Keratinocyte (primary cell): ENCODE results near the gene CCDC60. TPM values are rescaled to one million over a fixed set of nuclear protein-coding genes. Genes with fewer than 3 reads are reported as not detected.

ENCODE experiments used
- DNase-seq: peaks from one replicate; pipeline ENCODE4 v3.0.0-alpha.2; 2011; ENCODE audit warnings: low read depth, missing footprints, low spot score
- FAIRE-seq: peaks from 2 replicates; lab custom pipeline; 2011; peaks lifted over from hg19 to GRCh38; lab: Jason Lieb, UNC
- H2AFZ ChIP-seq: 2 replicates; pipeline ENCODE4 v1.6.0; 2012; ENCODE audit warnings: low read length, control low read depth, inconsistent platforms; ENCODE audit not compliant: control insufficient read depth
- H3K27ac ChIP-seq: 2 replicates; pipeline ENCODE4 v1.5.1; 2011; ENCODE audit warnings: low read length; ENCODE audit not compliant: control insufficient read depth, insufficient read depth
- H3K27me3 ChIP-seq: 3 replicates; pipeline ENCODE4 v1.6.0; 2011; ENCODE audit warnings: low read length; ENCODE audit not compliant: control insufficient read depth, insufficient read depth; ENCODE audit errors: extremely low read depth
- H3K36me3 ChIP-seq, 2 experiments: 2 replicates in 1 of 2; 3 replicates in 1 of 2; pipeline ENCODE4 v1.5.1; 2011; ENCODE audit warnings: low read length in 2 of 2, mild to moderate bottlenecking in 1 of 2; ENCODE audit not compliant: control insufficient read depth in 2 of 2, insufficient read depth in 2 of 2; ENCODE audit errors: extremely low read depth in 1 of 2
- H3K4me1 ChIP-seq: 3 replicates; pipeline ENCODE4 v1.5.1; 2011; ENCODE audit warnings: low read length; ENCODE audit not compliant: control insufficient read depth, insufficient read depth; ENCODE audit errors: extremely low read depth
- H3K4me2 ChIP-seq: 3 replicates; pipeline ENCODE4 v1.6.0; 2011; ENCODE audit warnings: low read depth, low read length; ENCODE audit not compliant: control insufficient read depth, insufficient read depth; ENCODE audit errors: extremely low read depth
- H3K4me3 ChIP-seq, 3 experiments: fragments of 200-600 bp in 1 of 3; sonication (generic) in 1 of 3; 2 replicates in 2 of 3; 3 replicates in 1 of 3; pipeline ENCODE4 v1.5.1; 2011 to 2016; ENCODE audit warnings: low read length in 3 of 3, mild to moderate bottlenecking in 3 of 3, control low read depth in 2 of 3, inconsistent platforms in 1 of 3, low read depth in 1 of 3, mixed read lengths in 1 of 3, mixed run types in 1 of 3, moderate library complexity in 1 of 3; ENCODE audit not compliant: control insufficient read depth in 2 of 3, insufficient read depth in 2 of 3; ENCODE audit errors: extremely low read depth in 1 of 3
- H3K79me2 ChIP-seq: 2 replicates; pipeline ENCODE4 v1.6.0; 2012; ENCODE audit warnings: low read length; ENCODE audit not compliant: control insufficient read depth, insufficient read depth
- H3K9ac ChIP-seq: 3 replicates; pipeline ENCODE4 v1.6.0; 2011; ENCODE audit warnings: low read length; ENCODE audit not compliant: control insufficient read depth, insufficient read depth; ENCODE audit errors: extremely low read depth
- H3K9me1 ChIP-seq: 3 replicates; pipeline ENCODE4 v1.6.0; 2011; ENCODE audit warnings: low read length; ENCODE audit not compliant: control insufficient read depth, insufficient read depth; ENCODE audit errors: extremely low read depth
- H3K9me3 ChIP-seq: 2 replicates; pipeline ENCODE4 v1.5.1; 2012; ENCODE audit warnings: low read depth, low read length; ENCODE audit not compliant: control insufficient read depth
- H4K20me1 ChIP-seq: 3 replicates; pipeline ENCODE4 v1.6.0; 2011; ENCODE audit warnings: low read length; ENCODE audit not compliant: control insufficient read depth, insufficient read depth; ENCODE audit errors: extremely low read depth
- CTCF ChIP-seq, 3 experiments: IDR thresholded peaks in 1 of 3; conservative IDR thresholded peaks in 1 of 3; optimal IDR thresholded peaks in 1 of 3; 2 replicates in 2 of 3; 3 replicates in 1 of 3; pipeline versions ENCODE3 to v1.5.1; 2011; ENCODE audit warnings: low read length in 3 of 3, mild to moderate bottlenecking in 3 of 3, moderate library complexity in 2 of 3, control low read depth in 1 of 3, inconsistent platforms in 1 of 3; ENCODE audit not compliant: insufficient read depth in 2 of 3; ENCODE audit errors: extremely low read depth in 1 of 3
- EZH2 ChIP-seq: IDR thresholded peaks from one replicate; pipeline ENCODE4 v1.6.1; 2012; ENCODE audit warnings: inconsistent platforms, mild to moderate bottlenecking, low read length, moderate library complexity
- dilution Hi-C: fragments of 300-500 bp; cut with MboI; formaldehyde crosslinking; loops from one replicate; pipeline ENCODE4 v1.7.0; 2020; ENCODE audit warnings: low sequenced_read_pairs; ENCODE audit not compliant: extremely low pct_ligation_motif_present
- polyA plus RNA-seq, 5 experiments: library from polyadenylated mRNA; depleted of rRNA in 3 of 5; stranded (reverse) in 3 of 5; stranded (forward) in 1 of 5; unstranded in 1 of 5; fragments of >200 nt; gene quantifications; 1 replicate in 1 of 5; 2 replicates in 3 of 5; 3 replicates in 1 of 5; pipeline versions ENCODE4 v1.2.1 to v1.2.3, GENCODE V29; 2011 to 2012; ENCODE audit warnings: missing spikeins in 2 of 5, low read depth in 1 of 5, low replicate concordance in 1 of 5

The CCDC60 gene
- polyA plus RNA-seq, 1 donor (not counting 4 experiments of a cell fraction or from before 2014, with no cell fraction given), result 0.09 TPM

GRCh38 chr12:119308708-119309456 lies 25.6 kb upstream of the CCDC60 start:
- Histone ChIP-seq H2AFZ (no peak overlapping the region), H3K27ac (no peak overlapping the region), H3K9me3 (no peaks in the 10 kb centered on the region), H3K36me3 (no peaks in the 10 kb centered on the region), H3K79me2 (no peaks in the 10 kb centered on the region), H3K27me3 (no peaks in the 10 kb centered on the region), H3K4me3 (no peak overlapping the region), H3K4me1 (no peaks in the 10 kb centered on the region), H4K20me1 (no peaks in the 10 kb centered on the region), H3K9me1 (no peaks in the 10 kb centered on the region), H3K9ac (no peak overlapping the region), H3K4me2 (no peak overlapping the region)
- FAIRE-seq (no peak), DNase-seq (no peak)
- dilution Hi-C loops, result no loop called here
- TF ChIP-seq EZH2, result no peak
- TF ChIP-seq CTCF (optimal IDR thresholded peaks at IDR 0.05 in 1 of 3, IDR thresholded peaks at IDR 0.05 in 1 of 3, conservative IDR thresholded peaks at IDR 0.05 in 1 of 3; ENCODE audit: extremely low read depth in 1 of 3, insufficient read depth in 2 of 3, low read length in 3 of 3), result no peak

- Histone ChIP-seq H3K4me3 (no peak overlapping the region), H3K27me3 (no peaks in the 10 kb centered on the region), H4K20me1 (no peaks in the 10 kb centered on the region), H3K27ac (no peak overlapping the region), H2AFZ (no peak overlapping the region), H3K9me1 (no peaks in the 10 kb centered on the region), H3K4me2 (no peak overlapping the region), H3K79me2 (no peaks in the 10 kb centered on the region), H3K4me1 (no peaks in the 10 kb centered on the region), H3K9me3 (no peaks in the 10 kb centered on the region), H3K36me3 (no peaks in the 10 kb centered on the region), H3K9ac (no peak overlapping the region)
- no peak for DNase-seq
- FAIRE-seq, result no peak
- dilution Hi-C loops, result no loop called here
- TF ChIP-seq EZH2, result no peak
- no peak for TF ChIP-seq CTCF (optimal IDR thresholded peaks at IDR 0.05 in 1 of 3, IDR thresholded peaks at IDR 0.05 in 1 of 3, conservative IDR thresholded peaks at IDR 0.05 in 1 of 3; ENCODE audit: extremely low read depth in 1 of 3, insufficient read depth in 2 of 3, low read length in 3 of 3)
Measured at GRCh38 chr12:119311878-119312277, 22.7 kb upstream of the CCDC60 start.
